Mesenchymal stem cell (in vitro differentiated cells and primary cell): ENCODE results near the gene CHN2.

Source experiments
- DNase-seq: peaks from one replicate; pipeline ENCODE4 v3.0.0-alpha.2; 2013
- H2AFZ ChIP-seq: one replicate; pipeline ENCODE4 v1.6.1; 2013; ENCODE audit warnings: low read depth, mild to moderate bottlenecking, control low read depth, inconsistent platforms, low read length, moderate library complexity
- H2AK5ac ChIP-seq: 2 replicates; pipeline ENCODE4 v1.6.1; 2013; ENCODE audit warnings: low read length, moderate library complexity, mild to moderate bottlenecking, inconsistent platforms; ENCODE audit not compliant: severe bottlenecking
- H2BK120ac ChIP-seq: one replicate; pipeline ENCODE4 v1.6.1; 2013; ENCODE audit warnings: low read depth, mild to moderate bottlenecking, inconsistent platforms, low read length, moderate library complexity
- H2BK12ac ChIP-seq, 2 experiments: one replicate each; pipeline ENCODE4 v1.6.1; 2013; ENCODE audit warnings: inconsistent platforms in 2 of 2, low read length in 2 of 2, mild to moderate bottlenecking in 2 of 2, moderate library complexity in 2 of 2, control low read depth in 1 of 2
- H2BK15ac ChIP-seq: one replicate; pipeline ENCODE4 v1.6.1; 2013; ENCODE audit warnings: mild to moderate bottlenecking, low read depth, inconsistent platforms; ENCODE audit not compliant: poor library complexity, severe bottlenecking
- H2BK5ac ChIP-seq: 2 replicates; pipeline ENCODE4 v1.6.1; 2013; ENCODE audit warnings: low read depth, mild to moderate bottlenecking, low read length, control low read depth, inconsistent platforms; ENCODE audit not compliant: poor library complexity, severe bottlenecking
- H3K14ac ChIP-seq, 2 experiments: one replicate each; pipeline ENCODE4 v1.6.1; 2013; ENCODE audit warnings: inconsistent platforms in 2 of 2, low read length in 2 of 2, control low read depth in 1 of 2, mild to moderate bottlenecking in 1 of 2, moderate library complexity in 1 of 2
- H3K18ac ChIP-seq, 2 experiments: one replicate each; pipeline ENCODE4 v1.6.1; 2013; ENCODE audit warnings: inconsistent platforms in 2 of 2, low read length in 2 of 2, control low read depth in 1 of 2, low read depth in 1 of 2, mild to moderate bottlenecking in 1 of 2
- H3K23ac ChIP-seq, 2 experiments: one replicate each; pipeline ENCODE4 v1.6.1; 2013; ENCODE audit warnings: inconsistent platforms in 2 of 2, low read length in 2 of 2, mild to moderate bottlenecking in 2 of 2, moderate library complexity in 2 of 2, control low read depth in 1 of 2
- H3K27ac ChIP-seq: 2 replicates; pipeline ENCODE4 v1.5.1; 2013; ENCODE audit warnings: mild to moderate bottlenecking, moderate library complexity, low read length, control low read depth, inconsistent platforms; ENCODE audit not compliant: poor library complexity, severe bottlenecking
- H3K27me3 ChIP-seq, 2 experiments: 2 replicates each; pipeline versions ENCODE4 v1.6.1 to v1.7.0; 2013; ENCODE audit warnings: low read length in 2 of 2, mild to moderate bottlenecking in 2 of 2, moderate library complexity in 2 of 2, control low read depth in 1 of 2, inconsistent platforms in 1 of 2; ENCODE audit not compliant: control insufficient read depth in 1 of 2, insufficient read depth in 1 of 2
- H3K36me3 ChIP-seq, 2 experiments: 2 replicates each; pipeline versions ENCODE4 v1.6.1 to v1.7.0; 2013; ENCODE audit warnings: low read length in 2 of 2, control low read depth in 1 of 2, inconsistent platforms in 1 of 2, low read depth in 1 of 2, mild to moderate bottlenecking in 1 of 2; ENCODE audit not compliant: insufficient read depth in 2 of 2, control insufficient read depth in 1 of 2
- H3K4ac ChIP-seq, 2 experiments: one replicate each; pipeline ENCODE4 v1.6.1; 2013; ENCODE audit warnings: inconsistent platforms in 2 of 2, low read length in 2 of 2, mild to moderate bottlenecking in 2 of 2, moderate library complexity in 2 of 2, control low read depth in 1 of 2, low read depth in 1 of 2
- H3K4me1 ChIP-seq: 2 replicates; pipeline ENCODE4 v1.6.1; 2013; ENCODE audit warnings: low read depth, low read length, control low read depth; ENCODE audit not compliant: control insufficient read depth, insufficient read depth
- H3K4me2 ChIP-seq: 2 replicates; pipeline ENCODE4 v1.6.1; 2013; ENCODE audit warnings: low read length, mild to moderate bottlenecking, inconsistent platforms; ENCODE audit not compliant: poor library complexity, severe bottlenecking
- H3K4me3 ChIP-seq, 2 experiments: 2 replicates each; pipeline versions ENCODE4 v1.5.1 to v1.7.0; 2013; ENCODE audit warnings: low read length in 2 of 2, mild to moderate bottlenecking in 2 of 2, control low read depth in 1 of 2, low read depth in 1 of 2; ENCODE audit not compliant: insufficient read depth in 1 of 2
- H3K79me1 ChIP-seq: replicated peaks from 2 replicates; pipeline ENCODE4 v1.6.1; 2013; ENCODE audit warnings: mild to moderate bottlenecking, control low read depth, low read length, inconsistent platforms; ENCODE audit not compliant: poor library complexity, severe bottlenecking
- H3K9ac ChIP-seq: 2 replicates; pipeline ENCODE4 v1.7.0; 2013; ENCODE audit warnings: mild to moderate bottlenecking, low read length, moderate library complexity
- H3K9me3 ChIP-seq: 2 replicates; pipeline ENCODE4 v1.7.0; 2013; ENCODE audit warnings: mild to moderate bottlenecking, low read length; ENCODE audit not compliant: control insufficient read depth
- H4K8ac ChIP-seq: one replicate; pipeline ENCODE4 v1.6.1; 2013; ENCODE audit warnings: inconsistent platforms, mild to moderate bottlenecking, low read length, moderate library complexity
- H4K91ac ChIP-seq: one replicate; pipeline ENCODE4 v1.6.1; 2013; ENCODE audit warnings: mild to moderate bottlenecking, low read length, inconsistent platforms
- WGBS: methylation state at CpG from one replicate; pipeline ENCODE4 v1.1.7; 2013; ENCODE audit warnings: mixed read lengths; 5-methylcytosine and 5-hydroxymethylcytosine counted together

CHN2 gene

DNA sequence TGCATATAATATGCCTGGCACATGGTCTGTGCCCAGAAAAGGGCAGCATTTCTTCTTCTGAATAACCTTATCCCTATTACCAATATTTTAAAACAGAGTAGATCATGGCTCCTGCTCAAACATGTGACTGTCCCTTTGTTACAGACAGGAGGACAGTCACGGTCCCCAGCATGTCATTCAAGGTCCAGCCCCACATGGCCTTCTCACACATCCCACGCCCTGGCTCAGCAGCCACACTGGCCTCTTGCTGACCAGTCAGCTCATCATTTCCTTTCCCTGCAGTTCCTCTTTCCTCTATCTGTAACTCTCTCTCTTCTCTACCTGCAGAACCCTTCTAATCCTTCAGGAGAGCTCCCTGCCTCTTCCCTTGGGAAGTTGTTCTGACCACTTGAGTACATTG, 167.8 kb downstream of the CHN2 start:
- Histone ChIP-seq H2AK5ac (no peak overlapping the region), H3K27me3 (peaks cover 6 to 27% of the 10 kb centered on the region in 2 experiments), H3K36me3 (no peaks in the 10 kb centered on the region), H3K14ac (no peak overlapping the region), H3K4me1 (no peaks in the 10 kb centered on the region), H3K4ac (no peak overlapping the region), H3K4me2 (no peak overlapping the region), H3K4me3 (no peak overlapping the region), H4K91ac (no peak overlapping the region), H3K9ac (no peak overlapping the region), H2BK12ac (no peak overlapping the region), H2BK120ac (no peak overlapping the region), H2BK15ac (no peak overlapping the region), H3K23ac (no peak overlapping the region), H4K8ac (no peak overlapping the region), H3K9me3 (no peaks in the 10 kb centered on the region), H2BK5ac (no peak overlapping the region), H2AFZ (no peak overlapping the region), H3K27ac (no peak overlapping the region), H3K18ac (no peak overlapping the region), H3K79me1 (no peaks in the 10 kb centered on the region)
- DNase-seq = no peak
- WGBS = 84% methylated on average over 2 of the region's 2 CpGs

DNA sequence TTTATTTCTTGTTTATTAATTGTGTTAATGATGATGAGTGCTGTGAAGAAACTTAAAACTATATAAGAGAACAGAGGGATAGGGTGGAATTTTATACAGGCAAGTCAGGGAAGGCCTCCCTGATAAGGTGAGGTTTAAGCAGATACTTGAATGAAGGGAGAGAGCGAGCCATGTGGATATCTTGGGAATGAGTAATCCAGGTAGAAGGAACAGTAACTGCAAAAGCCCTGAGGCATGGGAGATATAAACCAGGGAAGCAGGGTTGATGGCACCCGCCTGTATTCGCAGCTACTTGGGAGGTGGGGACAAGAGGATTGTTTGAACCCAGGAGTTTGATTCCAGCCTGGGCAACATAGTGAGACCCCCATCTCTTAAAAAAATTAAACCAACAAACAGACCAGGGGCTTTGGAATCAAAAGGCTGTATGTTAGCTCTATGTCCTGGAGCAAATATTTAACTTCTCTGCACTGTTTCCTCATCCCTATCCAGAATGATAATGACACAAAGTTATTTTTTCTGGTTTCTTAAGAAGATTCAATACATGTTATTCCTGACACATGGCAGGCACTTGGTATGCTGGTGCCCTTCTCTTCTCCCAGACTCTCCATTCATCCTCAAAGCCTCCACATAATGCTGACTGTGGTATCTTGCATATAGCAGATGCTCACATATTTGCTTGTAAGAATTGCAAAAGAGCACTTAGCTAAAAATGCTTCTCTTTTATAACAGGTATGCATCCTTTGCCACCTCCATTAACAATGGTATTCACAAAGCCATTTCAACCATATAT, 169.3 kb downstream of the CHN2 start:
- Histone ChIP-seq H4K91ac (no peak overlapping the region), H2AK5ac (no peak overlapping the region), H3K18ac (no peak overlapping the region), H3K27ac (no peak overlapping the region), H2BK5ac (no peak overlapping the region), H3K23ac (no peak overlapping the region), H3K4me2 (no peak overlapping the region), H2AFZ (no peak overlapping the region), H3K79me1 (no peaks in the 10 kb centered on the region), H3K27me3 (peaks cover 6 to 27% of the 10 kb centered on the region in 2 experiments), H3K9me3 (no peaks in the 10 kb centered on the region), H2BK12ac (no peak overlapping the region), H3K4me3 (no peak overlapping the region), H3K4me1 (no peaks in the 10 kb centered on the region), H3K14ac (no peak overlapping the region), H4K8ac (no peak overlapping the region), H3K36me3 (no peaks in the 10 kb centered on the region), H3K9ac (no peak overlapping the region), H3K4ac (no peak overlapping the region), H2BK120ac (no peak overlapping the region), H2BK15ac (no peak overlapping the region)
- DNase-seq = no peak
- WGBS = 100% methylated on average over 3 of the region's 3 CpGs

- H3K27ac ChIP-seq = no peak overlapping the region
- no peak overlapping the region for H2BK12ac ChIP-seq
- no peaks in the 10 kb centered on the region for H3K36me3 ChIP-seq
- H3K4me3 ChIP-seq = no peak overlapping the region
- H3K79me1 ChIP-seq = no peaks in the 10 kb centered on the region
- peaks cover 6 to 27% of the 10 kb centered on the region in 2 experiments for H3K27me3 ChIP-seq
- H3K18ac ChIP-seq = no peak overlapping the region
- no peak overlapping the region for H3K23ac ChIP-seq
- H3K14ac ChIP-seq = no peak overlapping the region
- no peaks in the 10 kb centered on the region for H3K9me3 ChIP-seq
- no peak overlapping the region for H2BK120ac ChIP-seq
- no peak overlapping the region for H2AK5ac ChIP-seq
- H2BK15ac ChIP-seq = no peak overlapping the region
- no peak overlapping the region for H4K8ac ChIP-seq
- H3K4ac ChIP-seq = no peak overlapping the region
- H2BK5ac ChIP-seq = no peak overlapping the region
- no peak overlapping the region for H4K91ac ChIP-seq
- H3K4me2 ChIP-seq = no peak overlapping the region
- no CpG with 5 or more reads among the region's 1 CpG for WGBS
- no peaks in the 10 kb centered on the region for H3K4me1 ChIP-seq
- no peak for DNase-seq
- H2AFZ ChIP-seq = no peak overlapping the region
- H3K9ac ChIP-seq = no peak overlapping the region
Observed at GRCh38 chr7:29364661-29365060, 170.1 kb downstream of the CHN2 start.

DNA sequence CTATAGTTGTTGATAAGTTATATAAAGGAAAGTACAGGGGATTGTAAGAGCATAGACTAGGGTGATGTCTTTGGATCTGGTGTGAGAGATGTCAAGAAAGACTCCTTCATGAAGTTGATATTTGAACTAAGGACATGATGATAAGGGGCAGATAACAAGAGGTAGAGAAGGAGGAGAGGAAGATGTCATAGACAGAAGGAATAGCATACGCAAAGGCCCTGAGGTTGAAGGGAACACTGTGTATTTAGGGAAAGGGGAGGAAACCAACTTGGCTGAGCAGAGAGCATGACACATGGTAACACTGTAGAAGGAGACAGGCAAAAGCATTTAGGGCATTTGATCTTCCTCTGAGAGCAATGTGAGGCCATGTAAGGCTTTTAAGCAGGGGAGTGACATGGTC, 170.8 kb downstream of the CHN2 start:
- H3K18ac ChIP-seq = no peak overlapping the region
- no peak overlapping the region for H4K8ac ChIP-seq
- no peak for DNase-seq
- no peak overlapping the region for H2BK5ac ChIP-seq
- no peak overlapping the region for H3K4ac ChIP-seq
- H3K4me1 ChIP-seq = no peaks in the 10 kb centered on the region
- no peak overlapping the region for H4K91ac ChIP-seq
- no peak overlapping the region for H2BK120ac ChIP-seq
- H3K36me3 ChIP-seq = no peaks in the 10 kb centered on the region
- 100% methylated on average over 1 of the region's 1 CpG for WGBS
- no peak overlapping the region for H2AFZ ChIP-seq
- no peak overlapping the region for H3K9ac ChIP-seq
- no peak overlapping the region for H2AK5ac ChIP-seq
- H3K27ac ChIP-seq = no peak overlapping the region
- H3K23ac ChIP-seq = no peak overlapping the region
- no peak overlapping the region for H2BK15ac ChIP-seq
- no peak overlapping the region for H3K14ac ChIP-seq
- H3K9me3 ChIP-seq = no peaks in the 10 kb centered on the region
- no peak overlapping the region for H3K4me2 ChIP-seq
- H3K4me3 ChIP-seq = no peak overlapping the region
- H2BK12ac ChIP-seq = no peak overlapping the region
- H3K79me1 ChIP-seq = no peaks in the 10 kb centered on the region
- peaks cover 6 to 26% of the 10 kb centered on the region in 2 experiments for H3K27me3 ChIP-seq
